ENCODE data around the gene ZNRF3. TPM values are rescaled to one million over a fixed set of nuclear protein-coding genes. Genes with fewer than 3 reads are reported as not detected.

Gene ZNRF3
- total and polyA plus RNA-seq, 2 experiments from 2014 or later = 11.1 to 32.2 TPM

DNA sequence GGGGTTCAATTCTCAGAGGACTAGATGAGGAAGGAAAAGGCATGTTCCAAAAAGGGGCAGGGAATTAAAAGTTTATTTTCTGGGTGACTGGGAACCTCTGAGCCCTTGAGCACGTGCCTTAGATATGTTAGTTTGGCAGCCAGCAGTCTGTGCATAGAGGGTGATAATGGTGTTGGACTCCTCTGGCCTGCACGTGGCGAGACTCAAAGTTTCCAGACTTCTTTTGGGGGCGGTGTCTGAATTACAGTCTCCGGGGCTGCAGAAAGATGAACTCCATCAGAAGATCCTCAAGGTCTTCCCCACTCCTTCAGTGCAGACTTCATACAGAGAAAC lies 861 bp upstream of the ZNRF3 start:
- Histone ChIP-seq H3K4me3 (peak overlapping the region; percentile 71), H2AFZ (peak overlapping the region; percentile 93), H3K4me1 (ENCODE audit: insufficient read depth) (peaks cover 32% of the 10 kb centered on the region), H3K27ac (ENCODE audit: low read depth) (peak overlapping the region; percentile 88), H4K20me1 (replicated peaks; ENCODE audit: insufficient read depth) (peaks cover 33% of the 10 kb centered on the region), H3F3A (replicated peaks; ENCODE audit: low read depth) (peaks cover 7% of the 10 kb centered on the region; the same call in 1 of the 2 replicates), H3K9me2 (ENCODE audit: insufficient read depth) (no peaks in the 10 kb centered on the region), H3K36me3 (ENCODE audit: insufficient read depth) (no peaks in the 10 kb centered on the region), H3K4me2 (peak overlapping the region; percentile 96), H3K27me3 (ENCODE audit: insufficient read depth) (no peaks in the 10 kb centered on the region), H3K79me2 (replicated peaks; ENCODE audit: insufficient read depth) (peaks cover 34% of the 10 kb centered on the region)
- Mint-ChIP-seq H3K27me3 (ENCODE audit: insufficient read depth, low read depth, poor library complexity) (peaks cover 17% of the 10 kb centered on the region), H3K9me3 (no peaks in the 10 kb centered on the region; the same call in 2 of the 3 replicates), H3K27ac (peak overlapping the region; percentile 96), H3K4me1 (peaks cover 34% of the 10 kb centered on the region), H3K36me3 (ENCODE audit: low read depth) (no peaks in the 10 kb centered on the region; the same call in 2 of the 3 replicates), H3K4me3 (peak overlapping the region; percentile 84)
- DNase-seq (ENCODE audit: low spot score) = peak; percentile 28
- TF ChIP-seq EZH2 (IDR thresholded peaks at IDR 0.05; ENCODE audit: low read depth, unreplicated experiment) = no peak
- TF ChIP-seq, protein P1, sequence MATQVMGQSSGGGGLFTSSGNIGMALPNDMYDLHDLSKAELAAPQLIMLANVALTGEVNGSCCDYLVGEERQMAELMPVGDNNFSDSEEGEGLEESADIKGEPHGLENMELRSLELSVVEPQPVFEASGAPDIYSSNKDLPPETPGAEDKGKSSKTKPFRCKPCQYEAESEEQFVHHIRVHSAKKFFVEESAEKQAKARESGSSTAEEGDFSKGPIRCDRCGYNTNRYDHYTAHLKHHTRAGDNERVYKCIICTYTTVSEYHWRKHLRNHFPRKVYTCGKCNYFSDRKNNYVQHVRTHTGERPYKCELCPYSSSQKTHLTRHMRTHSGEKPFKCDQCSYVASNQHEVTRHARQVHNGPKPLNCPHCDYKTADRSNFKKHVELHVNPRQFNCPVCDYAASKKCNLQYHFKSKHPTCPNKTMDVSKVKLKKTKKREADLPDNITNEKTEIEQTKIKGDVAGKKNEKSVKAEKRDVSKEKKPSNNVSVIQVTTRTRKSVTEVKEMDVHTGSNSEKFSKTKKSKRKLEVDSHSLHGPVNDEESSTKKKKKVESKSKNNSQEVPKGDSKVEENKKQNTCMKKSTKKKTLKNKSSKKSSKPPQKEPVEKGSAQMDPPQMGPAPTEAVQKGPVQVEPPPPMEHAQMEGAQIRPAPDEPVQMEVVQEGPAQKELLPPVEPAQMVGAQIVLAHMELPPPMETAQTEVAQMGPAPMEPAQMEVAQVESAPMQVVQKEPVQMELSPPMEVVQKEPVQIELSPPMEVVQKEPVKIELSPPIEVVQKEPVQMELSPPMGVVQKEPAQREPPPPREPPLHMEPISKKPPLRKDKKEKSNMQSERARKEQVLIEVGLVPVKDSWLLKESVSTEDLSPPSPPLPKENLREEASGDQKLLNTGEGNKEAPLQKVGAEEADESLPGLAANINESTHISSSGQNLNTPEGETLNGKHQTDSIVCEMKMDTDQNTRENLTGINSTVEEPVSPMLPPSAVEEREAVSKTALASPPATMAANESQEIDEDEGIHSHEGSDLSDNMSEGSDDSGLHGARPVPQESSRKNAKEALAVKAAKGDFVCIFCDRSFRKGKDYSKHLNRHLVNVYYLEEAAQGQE (IDR thresholded peaks at IDR 0.05; ENCODE audit: unreplicated experiment) = no peak
- TF ChIP-seq, protein P2, sequence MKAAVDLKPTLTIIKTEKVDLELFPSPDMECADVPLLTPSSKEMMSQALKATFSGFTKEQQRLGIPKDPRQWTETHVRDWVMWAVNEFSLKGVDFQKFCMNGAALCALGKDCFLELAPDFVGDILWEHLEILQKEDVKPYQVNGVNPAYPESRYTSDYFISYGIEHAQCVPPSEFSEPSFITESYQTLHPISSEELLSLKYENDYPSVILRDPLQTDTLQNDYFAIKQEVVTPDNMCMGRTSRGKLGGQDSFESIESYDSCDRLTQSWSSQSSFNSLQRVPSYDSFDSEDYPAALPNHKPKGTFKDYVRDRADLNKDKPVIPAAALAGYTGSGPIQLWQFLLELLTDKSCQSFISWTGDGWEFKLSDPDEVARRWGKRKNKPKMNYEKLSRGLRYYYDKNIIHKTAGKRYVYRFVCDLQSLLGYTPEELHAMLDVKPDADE (IDR thresholded peaks at IDR 0.05) = no peak
- TF ChIP-seq ZNF331 (CRISPR knock-in tag; IDR thresholded peaks at IDR 0.05; ENCODE audit: low read depth) = no peak
- TF ChIP-seq EZH2phosphoT487 (IDR thresholded peaks at IDR 0.05; ENCODE audit: unreplicated experiment) = no peak
- no peak for TF ChIP-seq ZNF114 (CRISPR knock-in tag; IDR thresholded peaks at IDR 0.05)
- no peak for TF ChIP-seq ZNF462 (CRISPR knock-in tag; IDR thresholded peaks at IDR 0.05)
- TF ChIP-seq, protein P3, sequence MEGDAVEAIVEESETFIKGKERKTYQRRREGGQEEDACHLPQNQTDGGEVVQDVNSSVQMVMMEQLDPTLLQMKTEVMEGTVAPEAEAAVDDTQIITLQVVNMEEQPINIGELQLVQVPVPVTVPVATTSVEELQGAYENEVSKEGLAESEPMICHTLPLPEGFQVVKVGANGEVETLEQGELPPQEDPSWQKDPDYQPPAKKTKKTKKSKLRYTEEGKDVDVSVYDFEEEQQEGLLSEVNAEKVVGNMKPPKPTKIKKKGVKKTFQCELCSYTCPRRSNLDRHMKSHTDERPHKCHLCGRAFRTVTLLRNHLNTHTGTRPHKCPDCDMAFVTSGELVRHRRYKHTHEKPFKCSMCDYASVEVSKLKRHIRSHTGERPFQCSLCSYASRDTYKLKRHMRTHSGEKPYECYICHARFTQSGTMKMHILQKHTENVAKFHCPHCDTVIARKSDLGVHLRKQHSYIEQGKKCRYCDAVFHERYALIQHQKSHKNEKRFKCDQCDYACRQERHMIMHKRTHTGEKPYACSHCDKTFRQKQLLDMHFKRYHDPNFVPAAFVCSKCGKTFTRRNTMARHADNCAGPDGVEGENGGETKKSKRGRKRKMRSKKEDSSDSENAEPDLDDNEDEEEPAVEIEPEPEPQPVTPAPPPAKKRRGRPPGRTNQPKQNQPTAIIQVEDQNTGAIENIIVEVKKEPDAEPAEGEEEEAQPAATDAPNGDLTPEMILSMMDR (conservative IDR thresholded peaks at IDR 0.05; ENCODE audit: low read depth in 2 of 2) = no peak
- no peak for TF ChIP-seq POLR2AphosphoS5 (IDR thresholded peaks at IDR 0.05; ENCODE audit: low read depth)
- TF ChIP-seq STAT1 (IDR thresholded peaks at IDR 0.05; ENCODE audit: unreplicated experiment) = no peak
- ATAC-seq = peak; percentile 6
